ENCODE results near the gene TXNL1. TPM values are rescaled to one million over a fixed set of nuclear protein-coding genes. Genes with fewer than 3 reads are reported as not detected.

The TXNL1 gene
- total RNA-seq, 1 donor from 2014 or later: 74.0 TPM

- no peaks in the 10 kb centered on the region for H3K4me1 Mint-ChIP-seq (ENCODE audit: unreplicated experiment)
- no peak overlapping the region for H3K4me3 Mint-ChIP-seq (ENCODE audit: unreplicated experiment)
- no peaks in the 10 kb centered on the region for H3K27me3 Mint-ChIP-seq (ENCODE audit: unreplicated experiment)
- TF ChIP-seq, protein P1, sequence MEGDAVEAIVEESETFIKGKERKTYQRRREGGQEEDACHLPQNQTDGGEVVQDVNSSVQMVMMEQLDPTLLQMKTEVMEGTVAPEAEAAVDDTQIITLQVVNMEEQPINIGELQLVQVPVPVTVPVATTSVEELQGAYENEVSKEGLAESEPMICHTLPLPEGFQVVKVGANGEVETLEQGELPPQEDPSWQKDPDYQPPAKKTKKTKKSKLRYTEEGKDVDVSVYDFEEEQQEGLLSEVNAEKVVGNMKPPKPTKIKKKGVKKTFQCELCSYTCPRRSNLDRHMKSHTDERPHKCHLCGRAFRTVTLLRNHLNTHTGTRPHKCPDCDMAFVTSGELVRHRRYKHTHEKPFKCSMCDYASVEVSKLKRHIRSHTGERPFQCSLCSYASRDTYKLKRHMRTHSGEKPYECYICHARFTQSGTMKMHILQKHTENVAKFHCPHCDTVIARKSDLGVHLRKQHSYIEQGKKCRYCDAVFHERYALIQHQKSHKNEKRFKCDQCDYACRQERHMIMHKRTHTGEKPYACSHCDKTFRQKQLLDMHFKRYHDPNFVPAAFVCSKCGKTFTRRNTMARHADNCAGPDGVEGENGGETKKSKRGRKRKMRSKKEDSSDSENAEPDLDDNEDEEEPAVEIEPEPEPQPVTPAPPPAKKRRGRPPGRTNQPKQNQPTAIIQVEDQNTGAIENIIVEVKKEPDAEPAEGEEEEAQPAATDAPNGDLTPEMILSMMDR (IDR thresholded peaks at IDR 0.05; ENCODE audit: unreplicated experiment): no peak
- no peak overlapping the region for H3K27ac Mint-ChIP-seq (ENCODE audit: unreplicated experiment)
- H3K9me3 Mint-ChIP-seq (ENCODE audit: unreplicated experiment): no peaks in the 10 kb centered on the region
- H3K36me3 Mint-ChIP-seq (ENCODE audit: low read depth, unreplicated experiment): peaks cover 6% of the 10 kb centered on the region
- no peak for DNase-seq (ENCODE audit: low spot score)
Observed at GRCh38 chr18:56606618-56607017, 31.8 kb downstream of the TXNL1 start.

- Mint-ChIP-seq H3K27me3 (ENCODE audit: unreplicated experiment) (peaks cover 2% of the 10 kb centered on the region), H3K4me1 (ENCODE audit: unreplicated experiment) (peaks cover 7% of the 10 kb centered on the region), H3K36me3 (ENCODE audit: low read depth, unreplicated experiment) (no peaks in the 10 kb centered on the region), H3K4me3 (ENCODE audit: unreplicated experiment) (no peak overlapping the region), H3K27ac (ENCODE audit: unreplicated experiment) (no peak overlapping the region), H3K9me3 (ENCODE audit: unreplicated experiment) (no peaks in the 10 kb centered on the region)
- no peak for DNase-seq (ENCODE audit: low spot score)
- TF ChIP-seq, protein P1 (IDR thresholded peaks at IDR 0.05; ENCODE audit: unreplicated experiment): no peak
Observed at GRCh38 chr18:56598422-56598821, 40.0 kb downstream of the TXNL1 start.

DNA sequence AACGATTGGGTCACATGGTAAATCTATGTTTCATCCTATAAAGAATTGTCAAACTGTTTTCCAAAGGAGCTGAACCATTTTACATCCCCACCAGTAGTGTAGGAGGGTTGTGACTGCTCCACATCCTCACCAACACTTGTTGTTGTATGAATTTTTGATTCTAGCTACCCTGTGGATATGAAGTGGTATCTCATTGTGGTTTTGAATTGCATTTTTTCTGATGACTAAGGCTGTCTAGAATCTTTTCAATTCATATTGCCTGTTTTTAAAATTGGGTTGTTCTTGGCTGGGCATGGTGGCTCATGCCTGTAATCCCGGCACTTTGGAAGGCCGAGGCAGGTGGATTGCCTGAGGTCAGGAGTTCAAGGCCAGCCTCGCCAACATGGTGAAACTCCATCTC is 44.5 kb downstream of the TXNL1 start:
- Mint-ChIP-seq H3K4me1 (ENCODE audit: unreplicated experiment) (peaks cover 7% of the 10 kb centered on the region), H3K27me3 (ENCODE audit: unreplicated experiment) (peaks cover 2% of the 10 kb centered on the region), H3K4me3 (ENCODE audit: unreplicated experiment) (no peak overlapping the region), H3K36me3 (ENCODE audit: low read depth, unreplicated experiment) (no peaks in the 10 kb centered on the region), H3K27ac (ENCODE audit: unreplicated experiment) (no peak overlapping the region), H3K9me3 (ENCODE audit: unreplicated experiment) (no peaks in the 10 kb centered on the region)
- TF ChIP-seq, protein P1 (IDR thresholded peaks at IDR 0.05; ENCODE audit: unreplicated experiment): no peak
- no peak for DNase-seq (ENCODE audit: low spot score)

- H3K4me1 Mint-ChIP-seq (ENCODE audit: unreplicated experiment): peaks cover 3% of the 10 kb centered on the region
- TF ChIP-seq, protein P1 (IDR thresholded peaks at IDR 0.05; ENCODE audit: unreplicated experiment): no peak
- no peak overlapping the region for H3K27ac Mint-ChIP-seq (ENCODE audit: unreplicated experiment)
- no peaks in the 10 kb centered on the region for H3K9me3 Mint-ChIP-seq (ENCODE audit: unreplicated experiment)
- no peak overlapping the region for H3K4me3 Mint-ChIP-seq (ENCODE audit: unreplicated experiment)
- H3K27me3 Mint-ChIP-seq (ENCODE audit: unreplicated experiment): peaks cover 2% of the 10 kb centered on the region
- no peak for DNase-seq (ENCODE audit: low spot score)
- no peaks in the 10 kb centered on the region for H3K36me3 Mint-ChIP-seq (ENCODE audit: low read depth, unreplicated experiment)
Observed at GRCh38 chr18:56580026-56580425, 58.4 kb downstream of the TXNL1 start.

DNA sequence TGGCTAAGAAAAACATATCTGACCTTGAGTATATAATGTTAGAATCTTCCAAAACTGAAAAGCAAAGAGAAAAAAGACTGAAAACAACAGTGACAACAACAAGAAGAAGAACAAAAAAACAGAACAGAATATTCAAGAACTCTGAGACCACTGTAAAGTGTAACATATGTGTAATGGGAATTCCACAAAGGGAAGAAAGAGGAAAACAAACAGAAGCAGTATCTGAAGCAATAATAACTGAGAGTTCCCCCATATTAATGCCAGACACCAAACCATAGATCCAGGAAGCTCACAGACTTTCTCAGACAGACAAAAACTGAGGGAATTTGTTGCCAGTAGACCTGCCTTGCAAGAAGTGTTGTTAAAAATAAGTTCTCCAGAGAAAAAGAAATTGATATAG is 58.9 kb downstream of the TXNL1 start:
- H3K4me3 Mint-ChIP-seq (ENCODE audit: unreplicated experiment): no peak overlapping the region
- H3K36me3 Mint-ChIP-seq (ENCODE audit: low read depth, unreplicated experiment): no peaks in the 10 kb centered on the region
- DNase-seq (ENCODE audit: low spot score): no peak

More for the DNA sequence above, 58.9 kb downstream of the TXNL1 start:
- Mint-ChIP-seq H3K9me3 (ENCODE audit: unreplicated experiment) (no peaks in the 10 kb centered on the region), H3K4me1 (ENCODE audit: unreplicated experiment) (peaks cover 3% of the 10 kb centered on the region), H3K27ac (ENCODE audit: unreplicated experiment) (no peak overlapping the region), H3K27me3 (ENCODE audit: unreplicated experiment) (peaks cover 2% of the 10 kb centered on the region)
- TF ChIP-seq, protein P1 (IDR thresholded peaks at IDR 0.05; ENCODE audit: unreplicated experiment): no peak
